ENCODE data around the gene EVA1C.
"Not testable (repeated sequence)": the region's sequence is repeated elsewhere in the genome, so short reads cannot be mapped to it uniquely, and the experiment has no call there.

Gene EVA1C

DNA sequence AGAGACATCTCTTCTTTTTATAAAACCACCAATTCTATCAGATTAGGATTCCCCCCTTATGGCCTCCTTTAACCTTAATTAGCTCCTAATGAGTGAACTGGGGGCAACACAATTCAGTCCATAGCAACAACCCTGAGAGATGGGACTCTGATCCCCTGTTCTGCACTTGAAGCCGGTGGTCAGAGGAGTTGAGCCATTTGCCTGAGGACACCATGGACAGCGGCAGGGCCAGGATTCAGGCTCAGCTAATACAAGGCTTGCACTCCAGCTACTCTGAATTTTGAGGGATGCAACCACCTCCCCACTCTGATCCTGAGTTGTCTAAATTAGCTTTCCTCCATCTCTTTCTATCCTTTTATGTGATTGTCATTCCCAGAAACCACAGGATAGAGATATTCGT lies 93.3 kb downstream of the EVA1C start:
- not testable (repeated sequence) for DNase-seq

DNA sequence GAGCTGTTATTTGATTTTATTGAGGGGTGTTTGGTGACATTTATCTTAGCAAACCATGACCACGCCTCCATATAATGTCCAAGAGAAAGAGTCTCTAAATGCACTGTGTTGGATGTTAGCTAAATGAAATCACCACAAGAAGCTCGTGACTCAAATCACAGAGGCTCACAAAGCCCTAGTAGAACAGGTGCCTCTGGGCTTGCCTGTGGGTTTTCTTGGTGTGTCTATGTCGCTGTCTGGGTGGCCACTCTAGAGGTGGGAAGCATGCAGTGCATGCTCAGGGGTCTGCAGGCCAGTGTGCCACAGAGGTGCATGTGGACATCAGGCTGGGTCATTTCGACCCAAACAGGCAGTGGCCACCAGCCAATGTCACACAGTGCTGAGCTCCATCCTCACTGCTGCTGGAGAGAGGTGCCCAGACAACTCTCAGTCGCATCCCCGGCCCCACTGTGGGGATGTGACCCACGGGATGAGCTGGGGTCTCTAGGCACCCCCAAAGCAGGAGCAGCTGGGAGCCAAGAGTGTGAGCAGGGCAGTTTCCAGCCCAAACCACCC lies 94.0 kb downstream of the EVA1C start:
- DNase-seq = not testable (repeated sequence)

DNA sequence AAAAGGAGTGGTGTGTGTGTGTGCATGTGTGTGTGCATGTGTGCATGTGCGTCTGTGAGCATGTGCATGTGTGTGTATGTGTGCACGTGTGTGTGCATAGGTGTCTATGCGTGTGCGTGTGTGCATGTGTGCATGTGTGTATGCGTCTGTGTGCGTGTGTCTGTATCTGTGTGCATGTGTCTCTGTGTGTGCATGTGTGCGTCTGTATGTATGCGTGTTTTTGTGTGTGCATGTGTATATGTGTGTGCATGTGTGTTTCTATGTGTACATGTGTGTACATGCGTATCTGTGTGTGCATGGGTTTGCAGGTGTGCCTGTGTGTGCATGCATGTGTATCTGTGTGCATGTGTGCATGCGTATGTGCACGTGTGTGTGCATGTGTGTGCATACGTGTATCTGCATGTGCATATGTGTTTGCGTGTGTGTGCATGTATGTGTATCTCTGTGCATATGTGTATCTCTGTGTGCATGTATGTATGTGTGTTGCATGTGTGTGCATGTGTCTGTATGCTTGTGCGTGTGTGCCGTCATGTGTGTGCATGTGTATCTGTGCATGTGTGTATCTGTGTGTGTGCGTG lies 94.9 kb downstream of the EVA1C start:
- no peak for DNase-seq

DNA sequence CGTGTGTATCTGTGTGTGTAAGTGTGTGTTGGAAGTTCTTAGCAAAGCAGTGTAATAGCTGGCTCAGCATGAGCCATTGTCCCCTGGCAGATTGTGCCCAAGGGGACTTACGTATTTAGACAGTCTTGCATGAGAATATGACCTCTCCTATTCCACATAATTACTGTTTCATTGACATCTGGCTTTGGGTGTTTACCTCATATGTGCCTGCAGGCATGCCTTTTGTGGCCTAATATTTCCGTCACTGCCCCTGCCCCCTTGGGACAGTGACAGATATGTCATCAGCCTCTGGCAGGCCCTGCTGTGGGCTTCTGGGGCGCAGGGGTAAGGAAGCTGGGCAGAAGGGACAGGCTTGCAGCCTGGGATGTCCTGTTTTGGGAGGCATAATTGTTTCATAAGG lies 95.5 kb downstream of the EVA1C start:
- DNase-seq = not testable (repeated sequence)

DNA sequence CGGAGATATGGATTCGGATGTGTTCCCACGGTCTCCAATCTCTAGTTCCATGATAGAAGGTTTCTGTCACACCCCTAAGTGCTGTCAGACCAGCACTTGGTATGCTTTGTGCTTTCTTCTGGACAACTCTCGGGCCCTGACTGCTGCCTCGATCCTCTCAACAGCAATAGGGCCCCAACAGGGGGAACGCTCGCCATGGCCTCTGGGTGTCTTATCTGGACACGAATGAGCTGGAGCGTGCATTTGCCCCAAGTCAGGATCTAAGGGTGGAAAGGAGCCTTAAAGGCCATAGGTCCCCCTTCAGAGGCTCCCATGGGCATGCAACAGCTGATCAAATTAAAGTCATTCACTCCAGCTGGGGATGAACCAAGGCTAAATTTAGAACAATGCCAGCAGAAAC lies 96.1 kb downstream of the EVA1C start:
- DNase-seq = no peak

DNA sequence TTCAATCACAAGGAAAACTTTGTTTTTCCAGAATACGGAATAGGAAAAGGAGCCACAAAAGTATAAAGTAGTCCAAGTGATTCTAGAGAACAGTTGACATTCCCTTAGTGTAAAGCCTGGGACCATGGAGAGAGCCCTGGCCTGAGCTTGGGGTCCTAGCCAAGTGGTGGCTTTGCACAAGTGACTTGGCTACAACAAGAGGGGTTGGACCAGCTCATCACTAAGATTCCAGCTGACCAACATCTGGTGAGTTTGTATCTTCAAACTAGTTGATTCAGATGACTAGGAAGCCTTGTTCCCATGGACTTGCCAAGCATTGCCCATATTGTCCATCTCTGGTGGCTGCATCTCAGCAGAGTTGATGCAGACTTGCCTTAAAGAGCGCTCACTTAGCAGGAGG lies 96.5 kb downstream of the EVA1C start:
- not testable (repeated sequence) for DNase-seq

DNA sequence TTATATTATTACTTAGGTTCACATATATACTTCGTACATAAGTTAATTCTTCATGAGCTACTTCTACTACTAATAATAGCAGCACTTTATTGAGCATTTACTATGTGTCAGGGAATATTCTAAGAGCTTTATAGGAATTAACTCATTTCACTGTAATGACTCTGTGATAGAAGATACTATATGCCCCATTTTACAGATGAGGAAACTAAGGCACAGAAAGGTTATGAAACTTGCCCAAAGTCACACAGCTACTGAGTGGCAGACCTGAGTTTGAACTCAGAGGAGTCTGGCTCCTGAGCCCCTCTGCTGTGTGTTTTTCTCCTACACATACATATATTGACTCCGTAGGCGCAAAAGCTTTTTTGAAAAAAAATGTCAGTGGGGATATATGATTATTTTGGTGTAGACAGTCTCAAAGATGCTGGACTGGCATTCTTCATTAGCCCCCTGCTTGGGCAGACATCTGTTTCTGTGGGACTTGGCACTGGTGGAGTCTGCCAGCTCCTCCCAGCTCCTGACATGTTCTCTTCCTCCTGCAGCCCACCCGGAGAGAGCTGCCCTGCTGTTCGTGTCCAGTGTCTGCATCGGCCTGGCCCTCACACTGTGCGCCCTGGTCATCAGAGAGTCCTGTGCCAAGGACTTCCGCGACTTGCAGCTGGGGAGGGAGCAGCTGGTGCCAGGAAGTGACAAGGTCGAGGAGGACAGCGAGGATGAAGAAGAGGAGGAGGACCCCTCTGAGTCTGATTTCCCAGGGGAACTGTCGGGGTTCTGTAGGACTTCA lies 102.0 kb downstream of the EVA1C start:
- DNase-seq = no peak

DNA sequence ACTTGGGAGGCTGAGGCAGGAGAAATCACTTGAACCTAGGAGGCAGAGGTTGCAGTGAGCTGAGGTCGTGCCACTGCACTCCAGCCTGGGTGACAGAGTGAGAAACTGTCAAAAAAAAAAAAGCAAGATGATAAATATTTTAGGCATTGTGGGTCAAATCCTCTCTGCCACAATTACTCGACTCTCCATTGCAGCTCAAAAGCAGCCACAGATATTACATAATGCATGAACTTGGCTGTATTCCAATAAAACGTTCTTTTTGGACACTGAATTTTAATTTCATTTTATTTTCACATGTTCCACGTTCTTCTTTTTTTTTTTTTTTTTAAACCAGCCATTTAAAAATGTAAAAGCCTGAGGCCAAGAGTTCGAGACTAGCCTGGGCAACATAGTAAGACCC lies 103.4 kb downstream of the EVA1C start:
- peak; percentile 10 for DNase-seq

DNA sequence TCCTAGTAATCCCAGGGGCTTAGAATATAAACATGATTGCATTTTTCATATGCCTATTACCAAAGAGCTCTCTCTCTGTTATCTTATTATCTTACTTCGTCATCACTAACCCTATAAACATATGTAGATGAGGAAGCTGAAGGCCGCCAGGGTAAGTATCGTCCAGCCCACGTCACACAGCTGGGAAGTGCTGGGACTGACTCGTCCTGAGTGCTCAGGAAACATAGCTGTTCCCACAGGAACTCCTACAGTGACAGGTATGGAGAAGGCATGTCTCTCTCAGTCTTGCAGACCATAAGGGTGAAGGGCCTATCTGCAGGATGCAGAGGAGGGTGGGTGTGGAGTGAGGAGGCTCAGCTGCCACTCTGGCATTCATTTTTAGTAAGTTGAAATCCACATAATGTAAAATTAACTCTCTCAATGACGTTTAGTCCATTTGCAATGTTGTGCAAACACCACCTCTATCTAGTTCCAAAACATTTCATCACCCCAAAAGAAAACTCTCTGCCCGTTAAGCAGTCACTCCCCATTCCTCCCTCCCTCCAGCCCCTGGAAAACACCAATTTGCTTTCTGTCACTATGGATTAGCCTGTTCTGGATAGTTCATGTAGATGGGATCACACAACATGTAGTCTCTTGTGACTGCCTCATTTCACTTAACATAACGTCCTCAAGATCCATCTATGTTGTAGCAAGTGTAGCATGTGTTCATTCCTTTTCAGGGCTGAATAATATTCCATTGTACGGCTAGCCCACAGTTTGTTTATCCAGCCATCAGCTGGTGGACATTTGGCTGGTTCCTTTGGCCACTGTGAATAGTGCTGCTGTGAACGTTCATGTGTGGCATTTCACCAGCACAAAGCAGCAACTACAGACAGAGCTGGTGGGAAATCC lies 104.5 kb downstream of the EVA1C start:
- peak; percentile 50 for DNase-seq

DNA sequence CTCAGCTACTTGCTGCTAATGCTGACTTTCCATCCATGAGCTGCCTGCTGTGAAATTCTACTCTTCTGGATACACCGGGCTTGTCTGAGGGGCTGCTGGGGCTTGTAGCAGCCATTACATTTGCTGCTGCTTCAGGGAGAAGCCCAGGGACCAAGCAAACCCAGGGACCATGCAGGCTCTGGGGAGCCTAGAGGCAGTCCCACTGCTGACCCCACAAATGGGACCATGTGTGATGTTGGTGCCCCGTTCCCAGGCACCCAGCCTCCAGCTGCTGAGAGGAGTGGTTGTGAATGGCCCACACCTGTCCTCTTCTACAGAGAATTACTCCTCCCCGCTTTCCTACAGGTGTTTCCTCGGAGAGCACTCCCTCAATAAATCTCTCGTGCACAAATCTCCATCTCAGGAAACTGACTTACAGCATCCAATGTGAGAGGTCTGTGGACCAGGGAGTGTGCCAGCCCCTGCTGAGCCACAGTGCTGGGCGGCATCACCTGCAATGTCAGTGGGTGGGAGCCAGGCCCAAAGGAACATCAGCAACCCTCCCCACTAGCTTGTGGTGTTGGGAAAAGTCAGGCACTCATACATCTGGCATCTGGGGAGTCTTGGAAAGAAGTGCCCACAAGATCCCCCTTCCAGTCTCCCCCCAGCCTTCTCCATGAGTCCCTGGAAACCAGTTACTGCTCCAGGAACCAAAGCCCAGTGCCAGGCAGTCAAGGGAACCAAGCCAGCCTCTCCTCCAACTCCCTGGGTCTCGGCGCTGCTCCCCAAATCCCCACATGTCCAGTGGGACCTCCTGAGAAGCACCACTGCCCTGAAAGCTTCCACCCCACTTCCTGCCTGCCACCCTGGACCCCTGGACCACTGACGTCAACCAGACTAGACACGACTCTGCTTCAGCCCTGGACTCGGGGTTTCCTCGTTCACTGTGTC lies 107.7 kb downstream of the EVA1C start:
- DNase-seq = no peak

DNA sequence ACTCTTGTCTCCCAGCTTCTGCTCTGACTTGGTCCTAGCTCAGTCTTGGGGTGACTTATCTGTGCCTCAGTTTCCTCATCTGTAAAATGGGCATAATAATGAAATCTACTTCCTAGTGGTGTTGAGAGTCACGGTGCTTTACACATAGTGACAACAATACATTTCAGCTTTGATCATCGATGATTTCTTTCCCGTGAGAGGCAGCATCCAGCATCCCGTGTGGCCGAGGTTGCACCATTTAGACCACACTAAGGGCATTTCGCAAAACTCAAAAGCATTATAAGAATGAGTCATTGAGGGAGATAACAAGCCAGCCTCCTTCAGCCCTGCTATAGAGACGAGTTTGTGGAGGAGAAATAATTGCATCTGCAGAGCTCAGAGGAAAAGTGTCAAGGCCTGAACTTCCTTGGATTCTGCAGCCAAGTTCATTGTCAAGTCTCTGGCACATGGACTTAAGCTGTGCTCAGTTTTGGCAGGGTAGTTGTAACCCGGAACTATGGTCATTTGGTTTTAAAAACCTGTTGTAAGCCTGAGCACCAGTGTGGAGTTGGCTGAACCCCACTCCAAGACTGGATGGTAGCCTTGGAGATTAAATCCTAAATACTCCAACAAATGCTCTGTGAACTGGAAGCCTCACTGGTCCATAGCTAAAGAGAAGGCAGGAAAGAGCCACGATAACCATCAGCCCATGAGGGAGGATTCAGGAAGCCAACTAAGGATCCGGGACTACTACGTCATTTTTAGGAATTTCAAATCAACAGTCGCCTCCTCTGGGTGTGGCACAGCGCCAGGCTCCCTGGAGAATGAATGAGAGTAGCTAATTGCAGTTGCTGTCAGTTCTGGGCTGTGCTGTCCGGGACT lies 108.6 kb downstream of the EVA1C start:
- peak; percentile 18 for DNase-seq

DNA sequence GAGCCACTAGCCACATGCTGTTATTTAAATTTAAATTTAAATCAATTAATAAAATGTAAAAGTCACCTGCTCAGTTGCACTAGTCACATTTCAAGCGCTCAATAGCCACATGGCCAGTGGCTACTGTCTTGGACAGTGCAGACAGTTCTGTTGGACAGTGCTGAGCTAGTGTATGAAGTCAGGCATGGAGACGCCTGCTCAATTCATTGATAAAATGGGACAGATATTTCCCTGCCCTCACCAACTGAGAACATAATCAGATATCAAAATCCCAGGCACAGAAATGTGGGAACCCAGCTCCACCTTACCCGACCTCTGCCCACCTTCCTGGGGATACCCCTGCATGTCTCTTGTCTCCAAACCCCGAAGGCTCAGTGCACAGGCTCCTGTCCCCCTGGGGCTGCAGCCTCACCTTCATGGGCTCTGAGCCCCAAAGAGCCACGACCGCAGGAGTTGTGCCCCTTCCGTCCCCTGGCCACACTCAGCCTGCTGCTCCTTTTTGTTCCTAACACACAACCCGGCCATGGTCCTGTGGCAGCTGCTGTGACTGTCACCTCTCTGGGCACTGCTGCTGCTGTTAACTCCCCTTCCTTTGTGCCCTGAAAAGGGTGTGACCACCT lies 109.3 kb downstream of the EVA1C start:
- DNase-seq = no peak

DNA sequence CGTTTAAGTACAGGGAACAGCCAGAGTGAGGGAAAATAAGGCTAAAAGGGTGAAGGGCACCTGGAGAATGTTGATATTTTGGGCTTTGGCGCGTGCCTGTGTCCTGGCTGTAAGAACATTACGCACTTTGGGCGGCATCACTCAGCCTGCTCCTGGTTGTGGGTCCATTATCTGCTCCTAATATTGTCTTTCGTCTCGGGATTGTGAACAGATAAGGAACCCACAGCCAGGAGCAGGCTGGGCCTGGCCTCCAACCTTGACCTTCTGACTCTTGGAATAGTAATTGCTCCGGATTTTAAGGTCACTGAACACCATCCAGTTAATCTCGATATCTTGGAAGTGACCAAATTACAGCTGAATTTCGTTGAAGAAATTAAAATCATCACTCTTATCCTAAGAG lies 111.0 kb downstream of the EVA1C start:
- no peak for DNase-seq

DNA sequence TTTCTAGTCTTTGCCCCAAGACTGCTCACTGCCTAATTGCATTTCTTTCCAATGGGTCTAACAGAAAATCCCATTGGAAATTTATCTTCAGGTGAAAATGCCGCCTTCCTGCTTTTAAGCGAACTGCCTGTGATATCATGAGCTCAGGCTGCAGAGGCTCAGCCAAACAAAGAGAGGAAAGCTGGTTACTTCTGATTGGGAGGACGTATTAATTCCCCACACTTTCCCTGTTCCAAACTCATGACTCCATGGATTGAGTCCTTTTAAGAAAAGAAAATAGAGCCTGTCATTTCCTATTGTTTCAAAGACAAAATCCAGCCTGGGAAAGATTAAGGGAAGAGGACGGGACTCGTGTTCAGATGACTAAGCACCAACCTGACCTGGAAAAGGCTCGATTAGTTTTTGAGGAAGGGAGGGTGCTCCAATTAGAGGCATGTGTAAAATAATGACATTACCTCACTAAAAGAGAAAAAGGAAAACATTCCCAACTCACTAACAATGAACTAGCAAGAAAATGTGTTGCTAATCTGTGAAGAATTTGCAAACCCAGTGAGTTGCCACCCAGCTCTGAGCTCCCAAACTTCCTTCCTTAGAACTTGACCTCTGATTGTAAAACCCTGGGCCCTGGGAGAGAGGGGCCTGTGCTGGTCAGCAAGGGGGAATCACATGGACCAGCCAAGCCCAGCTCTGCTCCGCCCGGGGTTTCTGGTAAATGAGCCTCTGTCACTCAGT lies 111.6 kb downstream of the EVA1C start:
- DNase-seq = no peak

DNA sequence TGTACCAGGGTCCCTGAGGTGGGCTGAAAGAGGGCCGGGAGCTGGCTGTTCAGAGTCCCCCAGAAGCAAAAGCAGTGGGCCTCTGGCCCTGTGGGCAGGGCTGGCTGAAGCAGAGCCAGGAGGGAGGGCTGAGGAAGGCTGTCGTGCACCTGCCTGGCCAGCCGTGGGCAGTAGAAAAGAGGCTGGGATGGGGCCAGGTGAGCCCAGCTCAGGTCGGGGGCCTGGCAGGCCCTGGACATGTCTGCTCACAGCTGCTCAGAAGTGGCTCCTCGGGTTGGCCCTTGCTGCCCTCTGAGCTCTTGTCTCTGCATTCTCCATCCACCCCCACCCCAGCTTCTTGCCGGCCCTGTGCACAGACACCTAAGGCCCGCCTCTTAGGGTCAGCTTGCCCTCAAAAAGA lies 112.8 kb downstream of the EVA1C start:
- no peak for DNase-seq

DNA sequence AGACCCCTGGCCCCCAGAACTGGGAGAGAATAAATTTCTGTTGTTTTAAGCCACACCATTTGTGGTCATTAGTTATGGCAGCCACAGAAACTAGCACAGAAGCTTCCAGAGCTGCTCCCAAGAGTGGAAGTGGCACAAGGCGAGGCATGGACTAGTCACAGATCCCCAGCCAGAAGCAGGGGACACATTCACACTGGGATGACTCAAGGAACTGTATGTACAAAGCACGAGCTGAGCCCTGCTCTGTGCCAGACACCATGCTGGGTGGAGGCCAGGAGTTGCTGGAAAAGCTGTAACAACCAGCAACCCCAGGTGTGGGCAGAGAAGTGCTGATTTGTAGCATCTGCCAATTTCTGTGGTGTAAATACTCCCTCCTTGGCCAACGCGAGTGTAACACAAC lies 117.2 kb downstream of the EVA1C start:
- no peak for DNase-seq

DNA sequence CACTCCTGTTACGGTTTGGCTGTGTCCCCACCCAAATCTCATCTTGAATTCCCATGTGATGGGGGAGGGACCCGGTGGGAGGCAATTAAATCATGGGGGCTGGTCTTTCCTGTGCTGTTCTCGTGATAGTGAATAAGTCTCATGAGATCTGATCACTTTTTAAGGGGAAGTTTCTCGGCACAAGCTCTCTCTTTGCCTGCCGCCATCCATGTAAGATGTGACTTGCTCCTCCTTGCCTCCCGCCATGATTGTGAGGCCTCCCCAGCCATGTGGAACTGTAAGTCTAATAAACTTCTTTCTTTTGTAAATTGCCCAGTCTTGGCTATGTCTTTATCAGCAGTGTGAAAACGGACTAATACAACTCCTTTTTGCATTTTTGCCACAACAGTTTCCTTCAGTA lies 118.3 kb downstream of the EVA1C start:
- DNase-seq = not testable (repeated sequence)

DNA sequence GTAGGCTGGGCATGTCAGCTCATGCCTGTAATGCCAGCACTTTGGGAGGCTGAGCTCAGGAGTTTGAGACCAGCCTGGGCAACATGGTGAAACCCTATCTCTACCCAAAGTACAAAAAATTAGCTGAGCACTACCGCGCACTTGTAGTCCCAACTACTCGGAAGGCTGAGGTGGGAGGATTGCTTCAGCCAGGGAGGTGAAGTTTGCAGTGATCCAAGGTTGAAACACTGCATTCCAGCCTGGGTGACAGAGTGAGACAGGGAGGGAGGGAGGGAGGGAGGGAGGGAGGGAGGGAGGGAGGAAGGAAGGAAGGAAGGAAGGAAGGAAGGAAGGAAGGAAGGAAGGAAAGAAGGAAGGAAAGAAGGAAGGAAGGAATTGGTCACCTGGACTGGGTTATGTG lies 119.1 kb downstream of the EVA1C start:
- DNase-seq = not testable (repeated sequence)

DNA sequence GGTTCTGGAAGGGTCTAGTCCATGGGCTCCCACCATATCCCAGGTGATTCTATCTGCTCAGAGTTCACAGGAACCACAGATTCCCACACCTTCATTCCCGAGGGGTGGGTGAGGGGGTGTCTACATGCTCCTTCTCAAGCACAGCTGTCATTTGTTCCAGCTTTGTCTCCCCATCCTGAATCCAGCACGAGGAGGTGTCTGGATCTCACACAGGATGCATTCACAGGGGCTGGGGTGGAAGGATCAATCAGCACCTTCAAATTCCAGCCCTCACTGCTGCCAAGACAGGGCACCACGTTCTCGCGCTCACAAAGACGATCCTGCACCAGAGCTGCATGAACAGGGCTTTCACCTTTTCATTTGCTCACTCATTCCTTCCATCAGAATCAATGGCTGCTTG lies 120.1 kb downstream of the EVA1C start:
- DNase-seq = no peak

DNA sequence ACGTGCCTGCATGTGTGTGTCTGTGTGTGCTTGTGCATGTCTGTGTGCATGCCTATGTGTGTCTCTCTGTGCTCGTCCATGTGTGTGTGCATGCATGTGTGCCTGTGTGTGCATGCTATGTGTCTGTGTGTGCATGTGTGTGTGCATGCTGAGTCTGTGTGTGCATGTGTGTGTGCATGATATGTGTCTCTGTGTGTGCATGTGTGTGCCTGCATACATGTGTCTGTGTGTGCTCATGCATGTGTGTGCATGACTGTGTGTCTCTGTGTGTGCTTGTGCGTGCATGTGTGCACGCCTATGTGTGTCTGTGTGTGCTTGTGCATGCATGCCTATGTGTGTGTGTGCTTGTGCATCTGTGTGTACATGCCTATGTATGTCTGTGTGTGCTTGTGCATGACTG lies 120.5 kb downstream of the EVA1C start:
- DNase-seq = no peak
